HG03571 (cell line): ENCODE data around the gene MAN1C1.

Experiments used
- ATAC-seq: cut with Tn5 transposase; IDR thresholded peaks from one replicate; pipeline ENCODE4 v1.9.1; 2021; ENCODE audit not compliant: unreplicated experiment

The MAN1C1 gene

GRCh38 chr1:25616095-25616986 lies at the start of gene MAN1C1:
Gene MAN1C1, plus strand, starts transcription at chr1:25616791. Its CDS starts 1,007 bp downstream, at chr1:25617798.
- ATAC-seq = peak; percentile 45

- no peak for ATAC-seq
Measured at GRCh38 chr1:25567710-25568089, 48.9 kb upstream of the MAN1C1 start.

GRCh38 chr1:25568090-25568833 lies 48.3 kb upstream of the MAN1C1 start:
- no peak for ATAC-seq

GRCh38 chr1:25568834-25569596 lies 47.6 kb upstream of the MAN1C1 start:
- no peak for ATAC-seq

- no peak for ATAC-seq
Measured at GRCh38 chr1:25569597-25570396, 46.8 kb upstream of the MAN1C1 start.

- ATAC-seq = no peak
Measured at GRCh38 chr1:25570798-25571521, 45.6 kb upstream of the MAN1C1 start.

- no peak for ATAC-seq
Measured at GRCh38 chr1:25571522-25571970, 45.0 kb upstream of the MAN1C1 start.

GRCh38 chr1:25572107-25572506 lies 44.5 kb upstream of the MAN1C1 start:
- ATAC-seq = no peak

- ATAC-seq = no peak
Measured at GRCh38 chr1:25572708-25573590, 43.6 kb upstream of the MAN1C1 start.

- no peak for ATAC-seq
Measured at GRCh38 chr1:25573591-25573930, 43.0 kb upstream of the MAN1C1 start.

- no peak for ATAC-seq
Measured at GRCh38 chr1:25573961-25574360, 42.6 kb upstream of the MAN1C1 start.

- ATAC-seq = no peak
Measured at GRCh38 chr1:25575191-25575590, 41.4 kb upstream of the MAN1C1 start.

- ATAC-seq = no peak
Measured at GRCh38 chr1:25576459-25577133, 40.0 kb upstream of the MAN1C1 start.

GRCh38 chr1:25577134-25577920 lies 39.3 kb upstream of the MAN1C1 start:
- no peak for ATAC-seq

- no peak for ATAC-seq
Measured at GRCh38 chr1:25579292-25580252, 37.0 kb upstream of the MAN1C1 start.

GRCh38 chr1:25580927-25581326 lies 35.7 kb upstream of the MAN1C1 start:
- no peak for ATAC-seq
